Neural progenitor cell (in vitro differentiated cells): ENCODE measurements around the gene PODNL1. TPM values are rescaled to one million over a fixed set of nuclear protein-coding genes. Genes with fewer than 3 reads are reported as not detected.

Experiments
- DNase-seq: peaks from one replicate; pipeline ENCODE4 v3.0.0-alpha.2; 2016; ENCODE audit warnings: low spot score
- H2AFZ ChIP-seq: fragments of 200-600 bp; sonication (generic); replicated peaks from 2 replicates; pipeline ENCODE4 v1.6.1; 2016; ENCODE audit warnings: antibody characterized with exemption
- H3F3A ChIP-seq: fragments of 200-600 bp; sonication (generic); 2 replicates; pipeline ENCODE4 v1.6.1; 2016; ENCODE audit warnings: antibody characterized with exemption, low read depth
- H3K27ac ChIP-seq: fragments of 200-600 bp; sonication (generic); 2 replicates; pipeline ENCODE4 v1.5.1; 2016; ENCODE audit warnings: mild to moderate bottlenecking
- H3K27me3 ChIP-seq: fragments of 200-600 bp; sonication (generic); 2 replicates; pipeline ENCODE4 v1.6.1; 2016; ENCODE audit warnings: mild to moderate bottlenecking, moderate library complexity
- H3K36me3 ChIP-seq: fragments of 200-600 bp; sonication (generic); 2 replicates; pipeline ENCODE4 v1.5.1; 2016
- H3K4me1 ChIP-seq: fragments of 200-600 bp; sonication (generic); 2 replicates; pipeline ENCODE4 v1.6.1; 2016; ENCODE audit warnings: mixed run types
- H3K4me2 ChIP-seq: fragments of 200-600 bp; sonication (generic); 2 replicates; pipeline ENCODE4 v1.6.1; 2016
- H3K4me3 ChIP-seq: fragments of 200-600 bp; sonication (generic); 2 replicates; pipeline ENCODE4 v1.5.1; 2016
- H3K79me2 ChIP-seq: fragments of 200-600 bp; sonication (generic); 2 replicates; pipeline ENCODE4 v1.6.1; 2016; ENCODE audit warnings: low read depth
- H3K9ac ChIP-seq: fragments of 200-600 bp; sonication (generic); 2 replicates; pipeline ENCODE4 v1.6.1; 2016
- H3K9me3 ChIP-seq: fragments of 200-600 bp; sonication (generic); 2 replicates; pipeline ENCODE4 v1.5.1; 2016; ENCODE audit warnings: low read depth
- H4K20me1 ChIP-seq: fragments of 200-600 bp; sonication (generic); 2 replicates; pipeline ENCODE4 v1.6.1; 2016; ENCODE audit warnings: low read depth
- H3K27ac Mint-ChIP-seq: 3 replicates; pipeline ENCODE4 v1.8.0; 2021; ENCODE audit warnings: mixed read lengths
- H3K27me3 Mint-ChIP-seq: 2 replicates; pipeline ENCODE4 v1.8.0; 2022; ENCODE audit warnings: low read depth, mild to moderate bottlenecking, inconsistent platforms, moderate library complexity, mixed read lengths; ENCODE audit not compliant: insufficient read depth
- H3K36me3 Mint-ChIP-seq: 3 replicates; pipeline ENCODE4 v1.8.0; 2021; ENCODE audit warnings: mixed read lengths
- H3K4me1 Mint-ChIP-seq: 3 replicates; pipeline ENCODE4 v1.8.0; 2021; ENCODE audit warnings: mixed read lengths
- H3K4me3 Mint-ChIP-seq: 3 replicates; pipeline ENCODE4 v1.8.0; 2021; ENCODE audit warnings: mild to moderate bottlenecking, moderate library complexity, mixed read lengths
- H3K9me3 Mint-ChIP-seq: 3 replicates; pipeline ENCODE4 v1.8.0; 2020; ENCODE audit warnings: mixed read lengths
- EZH2 ChIP-seq: fragments of 200-600 bp; sonication (generic); IDR thresholded peaks from 2 replicates; pipeline ENCODE4 v1.6.1; 2017; ENCODE audit warnings: antibody characterized with exemption, mild to moderate bottlenecking, moderate library complexity
- EZH2phosphoT487 ChIP-seq: fragments of 200-600 bp; sonication (generic); IDR thresholded peaks from 2 replicates; pipeline ENCODE4 v1.6.1; 2017; ENCODE audit warnings: antibody characterized with exemption
- total RNA-seq: library from RNA; depleted of rRNA; stranded (reverse); fragments of >200 nt; gene quantifications from 2 replicates; pipeline ENCODE4 v1.2.3, GENCODE V29; 2015; ENCODE audit warnings: low replicate concordance
- TF ChIP-seq, protein P1 (sequence below): fragments of 200-600 bp; sonication (generic); IDR thresholded peaks from 2 replicates; pipeline ENCODE4 v1.5.1; 2017; ENCODE audit warnings: antibody characterized with exemption, mild to moderate bottlenecking

PODNL1 gene
- total RNA-seq, 1 donor from 2014 or later = not detected

DNA sequence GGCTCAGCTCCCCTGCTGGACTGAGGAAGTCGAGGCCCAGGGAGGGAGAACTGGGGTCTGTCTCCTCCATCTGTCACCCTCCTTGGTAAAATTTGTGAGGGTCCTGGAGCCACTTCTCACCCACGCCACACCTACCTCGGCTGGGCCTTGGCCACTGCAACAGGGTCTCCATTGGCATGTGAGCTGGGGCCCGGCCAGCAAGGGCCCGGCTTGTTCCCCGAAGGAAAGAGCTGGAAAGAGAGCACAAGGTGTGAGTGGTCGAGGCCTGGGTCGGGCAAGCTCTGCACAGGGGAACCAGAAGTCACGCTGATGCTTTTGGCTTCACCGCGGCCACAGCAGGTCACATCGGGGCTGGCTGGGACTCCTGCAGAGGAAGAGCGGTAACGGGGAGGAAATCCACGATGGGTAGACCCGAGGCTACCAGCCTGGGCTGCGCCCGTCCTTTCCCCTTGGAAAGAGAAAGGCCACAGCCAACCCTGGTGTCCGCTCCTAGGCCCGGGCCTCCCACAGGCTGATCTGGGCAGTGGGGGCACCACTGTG, 52.3 kb downstream of the PODNL1 start:
- H3K9me3 Mint-ChIP-seq = no peaks in the 10 kb centered on the region
- H3K27me3 ChIP-seq = no peaks in the 10 kb centered on the region
- H3K36me3 Mint-ChIP-seq = peaks cover 1% of the 10 kb centered on the region
- TF ChIP-seq, protein P1, sequence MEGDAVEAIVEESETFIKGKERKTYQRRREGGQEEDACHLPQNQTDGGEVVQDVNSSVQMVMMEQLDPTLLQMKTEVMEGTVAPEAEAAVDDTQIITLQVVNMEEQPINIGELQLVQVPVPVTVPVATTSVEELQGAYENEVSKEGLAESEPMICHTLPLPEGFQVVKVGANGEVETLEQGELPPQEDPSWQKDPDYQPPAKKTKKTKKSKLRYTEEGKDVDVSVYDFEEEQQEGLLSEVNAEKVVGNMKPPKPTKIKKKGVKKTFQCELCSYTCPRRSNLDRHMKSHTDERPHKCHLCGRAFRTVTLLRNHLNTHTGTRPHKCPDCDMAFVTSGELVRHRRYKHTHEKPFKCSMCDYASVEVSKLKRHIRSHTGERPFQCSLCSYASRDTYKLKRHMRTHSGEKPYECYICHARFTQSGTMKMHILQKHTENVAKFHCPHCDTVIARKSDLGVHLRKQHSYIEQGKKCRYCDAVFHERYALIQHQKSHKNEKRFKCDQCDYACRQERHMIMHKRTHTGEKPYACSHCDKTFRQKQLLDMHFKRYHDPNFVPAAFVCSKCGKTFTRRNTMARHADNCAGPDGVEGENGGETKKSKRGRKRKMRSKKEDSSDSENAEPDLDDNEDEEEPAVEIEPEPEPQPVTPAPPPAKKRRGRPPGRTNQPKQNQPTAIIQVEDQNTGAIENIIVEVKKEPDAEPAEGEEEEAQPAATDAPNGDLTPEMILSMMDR = no peak
- no peak for TF ChIP-seq EZH2phosphoT487
- TF ChIP-seq EZH2 = no peak
- no peak for DNase-seq
- H3F3A ChIP-seq = peaks cover 7% of the 10 kb centered on the region
- no peaks in the 10 kb centered on the region for H3K36me3 ChIP-seq
- peaks cover 22% of the 10 kb centered on the region for H3K4me1 Mint-ChIP-seq
- H3K27ac ChIP-seq = no peak overlapping the region
- H4K20me1 ChIP-seq = no peaks in the 10 kb centered on the region
- H3K4me3 Mint-ChIP-seq = peak overlapping the region; percentile 43
- peaks cover 11% of the 10 kb centered on the region for H3K4me1 ChIP-seq
- H3K9me3 ChIP-seq = no peaks in the 10 kb centered on the region
- H3K9ac ChIP-seq = no peak overlapping the region
- peak overlapping the region; percentile 57 for H3K27ac Mint-ChIP-seq
- H3K4me3 ChIP-seq = no peak overlapping the region
- H3K4me2 ChIP-seq = no peak overlapping the region
- no peak overlapping the region for H2AFZ ChIP-seq
- H3K27me3 Mint-ChIP-seq = peaks cover 4% of the 10 kb centered on the region
- no peaks in the 10 kb centered on the region for H3K79me2 ChIP-seq

DNA sequence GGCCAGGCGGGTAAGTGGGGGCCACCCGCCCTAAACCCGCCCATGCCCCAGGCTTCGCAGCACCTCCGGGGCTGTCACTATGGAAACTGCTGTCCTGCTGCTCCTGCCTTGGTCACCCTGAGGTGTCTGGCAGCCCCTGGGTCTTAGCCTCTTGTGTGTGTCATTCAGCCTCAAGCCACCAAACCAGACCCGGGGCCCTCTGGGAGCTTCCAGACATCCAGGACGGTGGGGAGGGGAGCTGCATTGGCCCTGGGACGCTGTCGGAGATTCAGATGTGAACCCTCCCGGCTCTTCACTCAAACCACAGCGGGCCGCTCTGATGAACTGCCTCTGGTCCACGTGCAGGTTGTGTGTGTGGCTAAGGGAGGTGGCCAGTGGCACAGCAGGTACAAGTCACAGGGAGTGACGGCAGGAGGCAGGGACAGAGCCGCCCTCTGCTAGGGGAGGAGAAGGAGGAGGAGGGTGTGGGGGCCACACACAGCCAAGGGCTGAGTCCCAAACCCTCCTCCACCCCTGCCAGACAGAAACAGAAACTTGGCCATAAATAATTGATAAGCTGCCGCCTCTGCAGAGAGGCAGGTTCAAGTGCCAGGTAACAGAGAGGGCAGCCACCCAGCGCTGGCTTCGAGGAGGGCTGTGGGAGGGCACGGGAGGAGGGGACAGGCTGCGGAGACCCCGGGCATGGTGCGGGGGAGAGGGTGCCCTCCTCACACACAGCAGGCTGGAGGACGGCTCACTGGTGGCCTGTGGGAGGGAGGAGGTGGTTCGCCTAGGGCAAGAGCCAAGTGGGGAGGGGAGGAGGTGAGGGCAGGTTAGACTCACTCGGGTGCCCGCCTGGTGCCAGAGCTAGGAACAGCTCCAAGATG, 53.3 kb downstream of the PODNL1 start:
- Histone ChIP-seq H3K4me1 (peaks cover 18% of the 10 kb centered on the region), H3K79me2 (no peaks in the 10 kb centered on the region), H2AFZ (no peak overlapping the region), H3K4me2 (no peak overlapping the region), H3F3A (peaks cover 7% of the 10 kb centered on the region), H3K4me3 (no peak overlapping the region), H4K20me1 (no peaks in the 10 kb centered on the region), H3K9ac (no peak overlapping the region), H3K27me3 (no peaks in the 10 kb centered on the region), H3K9me3 (no peaks in the 10 kb centered on the region), H3K27ac (no peak overlapping the region), H3K36me3 (no peaks in the 10 kb centered on the region)
- Mint-ChIP-seq H3K9me3 (no peaks in the 10 kb centered on the region), H3K27me3 (peaks cover 4% of the 10 kb centered on the region), H3K4me3 (no peak overlapping the region), H3K4me1 (peaks cover 27% of the 10 kb centered on the region), H3K36me3 (no peaks in the 10 kb centered on the region), H3K27ac (no peak overlapping the region)
- TF ChIP-seq, protein P1 = no peak
- DNase-seq = no peak

DNA sequence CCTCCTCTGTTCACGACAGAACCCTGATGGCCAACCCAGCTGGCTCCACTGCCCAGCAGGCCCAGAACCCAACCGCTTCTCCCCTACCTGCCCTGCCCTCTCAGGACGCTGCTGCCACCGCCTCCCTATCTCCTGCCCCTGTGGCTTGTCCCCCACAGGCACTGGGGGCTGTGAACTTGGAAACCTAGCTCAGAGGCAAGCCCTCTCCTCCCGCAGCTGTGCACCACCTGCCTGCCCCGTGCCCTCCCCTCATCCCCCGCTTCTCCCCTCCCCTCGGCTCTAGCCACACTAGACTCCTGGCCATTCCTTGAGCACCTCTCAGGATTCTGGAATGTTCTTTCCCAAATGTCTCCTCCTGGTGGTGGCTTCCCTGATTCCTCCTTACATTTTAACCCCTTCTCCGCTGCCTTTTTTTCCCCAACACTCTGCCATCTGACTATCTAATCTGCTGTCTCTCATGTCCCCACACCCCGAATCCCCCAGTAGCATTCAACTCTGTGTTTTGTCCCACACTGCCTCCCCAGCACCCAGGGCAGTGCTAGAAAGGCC, 54.6 kb downstream of the PODNL1 start:
- H3K27ac ChIP-seq = no peak overlapping the region
- peaks cover 30% of the 10 kb centered on the region for H3K4me1 Mint-ChIP-seq
- H3K9me3 Mint-ChIP-seq = no peaks in the 10 kb centered on the region
- peaks cover 10% of the 10 kb centered on the region for H3K27me3 ChIP-seq
- no peak overlapping the region for H3K4me3 ChIP-seq
- H3K4me1 ChIP-seq = peaks cover 18% of the 10 kb centered on the region
- no peaks in the 10 kb centered on the region for H3K9me3 ChIP-seq
- no peaks in the 10 kb centered on the region for H3K36me3 Mint-ChIP-seq
- TF ChIP-seq EZH2phosphoT487 (no peak), EZH2 (no peak)
- TF ChIP-seq, protein P1 = peak; percentile 30
- no peaks in the 10 kb centered on the region for H3K36me3 ChIP-seq
- H3K79me2 ChIP-seq = no peaks in the 10 kb centered on the region
- no peak overlapping the region for H2AFZ ChIP-seq
- no peak overlapping the region for H3K9ac ChIP-seq
- DNase-seq = no peak
- H3K4me2 ChIP-seq = no peak overlapping the region
- H3K27me3 Mint-ChIP-seq = peaks cover 6% of the 10 kb centered on the region
- H4K20me1 ChIP-seq = no peaks in the 10 kb centered on the region
- peaks cover 7% of the 10 kb centered on the region for H3F3A ChIP-seq
- peak overlapping the region; percentile 46 for H3K27ac Mint-ChIP-seq
- H3K4me3 Mint-ChIP-seq = peak overlapping the region; percentile 72
